Measurements from ENCODE around the gene RIMBP2.

The RIMBP2 gene

GRCh38 chr12:130459916-130460315, 256.2 kb downstream of the RIMBP2 start:
- no peak for TF ChIP-seq CTCF (IDR thresholded peaks at IDR 0.05; ENCODE audit: control insufficient read depth, insufficient read depth, low read depth, low read length, missing control alignments)
- no peak for DNase-seq (ENCODE audit: low read depth)
- no peak overlapping the region for H3K4me3 ChIP-seq (ENCODE audit: control insufficient read depth, low read depth, low read length)

DNA sequence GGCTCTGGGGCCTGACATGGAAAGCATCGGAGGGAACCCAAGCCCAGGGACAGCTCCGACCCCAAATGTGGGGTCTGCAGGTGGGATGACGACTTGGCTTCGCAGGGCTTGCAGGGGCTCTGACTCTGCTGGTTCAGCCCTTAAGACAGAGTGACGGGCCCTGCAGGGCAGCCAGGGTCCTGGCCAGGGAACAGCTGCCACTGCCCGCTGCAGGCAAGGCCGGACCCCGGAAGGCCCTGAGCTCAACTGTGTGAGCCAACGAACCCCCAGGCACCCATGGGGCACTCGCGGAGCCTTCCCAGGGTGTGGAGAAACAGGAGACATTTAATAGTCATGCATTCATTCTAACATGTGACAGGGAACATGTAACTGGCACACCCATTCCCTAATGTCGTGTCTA, 257.8 kb downstream of the RIMBP2 start:
- TF ChIP-seq CTCF (IDR thresholded peaks at IDR 0.05; ENCODE audit: control insufficient read depth, insufficient read depth, low read depth, low read length, missing control alignments): no peak
- no peak overlapping the region for H3K4me3 ChIP-seq (ENCODE audit: control insufficient read depth, low read depth, low read length)
- no peak for DNase-seq (ENCODE audit: low read depth)

- H3K4me3 ChIP-seq (ENCODE audit: control insufficient read depth, low read depth, low read length): no peak overlapping the region
- no peak for TF ChIP-seq CTCF (IDR thresholded peaks at IDR 0.05; ENCODE audit: control insufficient read depth, insufficient read depth, low read depth, low read length, missing control alignments)
- no peak for DNase-seq (ENCODE audit: low read depth)
These were observed 258.9 kb downstream of the RIMBP2 start for GRCh38 chr12:130457215-130457614.

DNA sequence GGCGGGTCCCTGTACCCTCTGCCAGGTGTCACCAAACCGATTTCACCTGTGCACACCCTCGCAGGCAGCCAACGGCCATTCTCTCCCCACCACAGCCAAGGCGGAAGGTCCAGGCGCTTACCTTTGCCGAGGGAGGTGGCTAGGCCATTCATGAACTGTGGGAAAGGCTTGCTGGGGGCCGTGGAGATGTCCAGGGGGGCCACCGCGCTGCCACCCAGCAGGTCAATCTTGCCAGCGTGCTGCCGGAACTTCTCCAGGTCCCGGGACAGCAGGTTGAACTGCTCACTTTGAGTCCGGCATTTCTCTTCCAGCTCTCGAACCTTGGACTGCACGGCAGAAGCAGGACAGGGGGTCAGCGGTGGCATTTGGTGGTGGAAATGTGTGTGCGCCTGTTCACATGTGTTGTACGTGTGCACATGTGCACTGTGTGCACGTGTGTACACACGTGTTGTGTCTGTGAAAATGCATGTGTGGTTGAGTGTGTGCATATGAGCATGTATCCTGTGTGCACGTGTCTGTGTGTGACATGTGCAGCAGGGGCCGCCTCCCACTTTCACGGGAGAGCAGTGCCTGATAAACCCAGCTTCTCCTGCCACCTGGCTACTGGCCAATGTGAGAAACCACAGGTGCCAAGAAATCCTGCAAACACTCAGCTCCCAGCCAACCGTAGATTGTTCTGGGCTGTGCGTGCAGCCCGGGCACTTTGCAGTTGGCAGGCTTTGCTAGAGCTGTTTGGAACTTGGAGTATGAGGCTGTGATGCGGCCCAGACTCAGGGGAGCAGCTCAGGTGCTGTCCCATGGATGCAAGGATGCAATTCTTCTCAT, 259.5 kb downstream of the RIMBP2 start:
- DNase-seq (ENCODE audit: low read depth): no peak
- H3K4me3 ChIP-seq (ENCODE audit: control insufficient read depth, low read depth, low read length): no peak overlapping the region
- TF ChIP-seq CTCF (IDR thresholded peaks at IDR 0.05; ENCODE audit: control insufficient read depth, insufficient read depth, low read depth, low read length, missing control alignments): no peak

DNA sequence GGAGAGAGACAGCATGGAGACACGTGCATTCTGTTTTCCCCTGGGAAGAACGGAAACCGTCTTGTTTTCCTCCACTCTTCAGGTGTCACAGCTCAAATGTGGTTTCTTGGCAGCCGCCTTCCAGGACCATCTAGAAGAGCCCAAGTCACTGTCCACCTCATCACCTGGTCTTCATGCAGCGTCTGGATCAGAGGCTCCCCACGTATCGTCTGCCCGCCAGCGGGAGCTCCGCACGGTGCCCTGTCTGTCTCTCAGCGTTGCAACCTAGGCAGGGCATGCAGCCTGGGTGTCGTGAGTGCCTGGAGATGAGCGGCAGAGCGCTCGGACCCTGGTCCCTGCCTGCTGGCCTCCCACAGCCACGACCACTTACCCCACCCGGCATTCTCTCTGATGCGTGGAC, 260.9 kb downstream of the RIMBP2 start:
- no peak for TF ChIP-seq CTCF (IDR thresholded peaks at IDR 0.05; ENCODE audit: control insufficient read depth, insufficient read depth, low read depth, low read length, missing control alignments)
- H3K4me3 ChIP-seq (ENCODE audit: control insufficient read depth, low read depth, low read length): no peak overlapping the region
- DNase-seq (ENCODE audit: low read depth): no peak

DNA sequence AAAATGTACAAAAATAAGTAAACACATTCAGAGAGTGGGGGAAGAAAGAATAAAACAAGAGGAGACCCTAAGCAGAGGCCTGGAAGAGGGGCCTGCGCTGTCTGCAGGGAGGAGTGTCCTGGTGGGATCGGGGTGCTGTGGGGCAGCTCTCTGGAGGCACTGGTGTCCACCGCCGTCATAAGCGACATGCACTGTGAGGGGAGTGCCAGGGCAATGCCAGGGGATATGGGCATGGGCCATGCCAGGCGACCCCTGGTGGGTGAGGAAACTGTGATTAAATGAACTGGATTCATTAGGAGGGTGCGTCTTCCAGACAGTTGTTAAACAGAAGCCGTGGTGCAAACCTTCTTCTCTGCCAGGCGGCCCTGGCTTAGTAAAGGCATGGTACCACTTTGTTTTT, 261.8 kb downstream of the RIMBP2 start:
- no peak overlapping the region for H3K4me3 ChIP-seq (ENCODE audit: control insufficient read depth, low read depth, low read length)
- DNase-seq (ENCODE audit: low read depth): no peak
- TF ChIP-seq CTCF (IDR thresholded peaks at IDR 0.05; ENCODE audit: control insufficient read depth, insufficient read depth, low read depth, low read length, missing control alignments): no peak

All from AG09309 (cell line).